HG03575 (cell line): ENCODE results near the gene NYNRIN.

Source experiments
- ATAC-seq: cut with Tn5 transposase; IDR thresholded peaks from one replicate; pipeline ENCODE4 v1.9.1; 2021; ENCODE audit not compliant: unreplicated experiment, insufficient number of reproducible peaks, low FRiP score; ENCODE audit errors: extremely low read depth

The NYNRIN gene

DNA sequence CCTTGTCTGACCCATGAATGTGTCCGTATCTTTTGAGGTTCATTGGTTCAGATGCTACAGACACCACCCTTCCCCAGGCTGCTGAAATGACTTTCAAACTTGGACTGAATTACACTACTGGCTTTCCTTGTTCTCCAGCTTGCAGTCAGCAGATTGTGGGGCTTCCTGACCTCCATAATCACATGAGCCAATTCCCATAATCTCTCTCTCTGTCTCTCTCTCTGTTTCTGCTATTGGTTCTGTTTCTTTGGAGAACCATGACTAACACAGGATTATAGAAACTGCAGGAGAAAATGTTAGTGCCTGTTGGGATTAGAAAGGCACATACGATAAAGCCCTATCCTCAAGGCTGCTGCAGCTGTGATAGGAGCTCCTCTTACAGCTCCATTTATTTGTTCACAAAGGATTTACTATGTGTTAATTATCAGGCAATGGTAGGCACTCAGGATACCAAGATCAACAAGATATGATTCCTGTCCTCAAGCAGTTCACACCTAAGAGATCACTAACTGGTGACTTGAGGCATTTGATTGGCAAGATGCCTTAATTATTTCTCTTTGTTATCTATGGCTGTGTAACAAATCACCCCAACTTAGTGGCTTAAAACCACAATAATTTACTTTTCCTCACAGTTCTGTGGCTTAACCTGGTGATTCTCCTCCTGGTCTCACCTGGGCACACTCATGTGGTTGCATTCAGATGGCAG is 10.2 kb upstream of the NYNRIN start:
- no peak for ATAC-seq

DNA sequence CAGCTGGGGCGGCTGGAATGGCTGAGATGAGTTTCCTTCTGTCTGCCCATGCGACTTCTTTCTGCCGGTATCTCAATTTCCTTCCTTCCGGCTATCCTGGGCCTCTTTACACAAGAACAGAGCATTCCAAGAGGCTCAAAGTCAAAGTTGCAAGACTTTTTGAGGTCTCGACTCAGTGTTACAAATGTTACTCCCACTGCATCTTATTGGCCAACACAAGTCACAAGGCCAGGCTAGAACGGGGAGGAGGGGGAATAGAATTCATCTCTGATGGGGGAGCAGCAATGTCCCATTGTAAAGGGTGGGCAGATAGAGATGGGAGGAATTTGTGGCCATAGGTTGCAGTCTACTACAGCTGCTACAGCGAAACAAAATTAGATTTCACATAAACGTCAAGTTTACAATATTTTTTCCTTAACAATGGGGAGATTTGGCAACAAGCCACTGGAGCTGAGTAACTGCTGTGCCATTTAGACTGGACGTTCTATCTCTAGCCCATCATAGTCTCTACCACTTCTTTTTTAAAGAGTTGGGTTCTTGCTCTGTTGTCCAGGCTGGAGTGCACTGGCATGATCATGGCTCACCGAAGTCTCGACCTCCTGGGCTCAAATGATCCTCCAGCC is 9.5 kb upstream of the NYNRIN start:
- ATAC-seq: no peak

DNA sequence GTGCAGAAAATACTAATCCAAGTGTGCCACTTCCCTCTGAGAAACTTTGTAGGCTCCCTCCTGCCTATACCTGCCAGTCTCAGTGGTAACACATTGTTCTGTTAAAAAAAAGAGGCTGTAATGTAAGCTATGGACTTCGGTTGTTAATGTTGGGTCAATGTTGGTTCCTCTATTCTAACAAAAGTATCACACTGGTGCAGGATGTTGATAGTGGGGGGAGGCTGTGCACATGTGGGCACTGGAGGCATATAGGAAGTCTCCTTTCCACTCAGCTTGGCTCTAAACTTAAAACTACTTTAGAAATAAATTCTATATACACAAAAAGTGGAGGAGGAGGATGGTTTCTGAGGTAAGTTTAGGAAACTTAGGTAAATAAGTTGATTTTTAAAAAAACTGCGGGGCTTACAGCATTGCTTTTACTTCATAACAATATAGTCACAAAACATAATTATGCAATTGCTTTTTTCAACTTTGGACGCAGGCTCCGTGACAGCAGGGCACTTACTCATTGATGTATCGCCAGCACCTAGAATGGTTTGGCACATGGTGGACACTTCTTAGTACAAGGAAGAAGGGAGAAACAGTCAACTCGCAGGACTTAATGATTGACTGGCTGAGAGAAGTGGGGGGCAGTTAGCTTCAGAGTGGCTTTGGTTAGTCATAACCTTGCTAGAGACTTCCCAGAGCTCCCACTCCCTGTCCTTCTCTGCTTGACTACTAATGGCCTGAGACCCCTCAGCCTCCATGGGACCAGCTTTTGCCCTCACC is 7.9 kb upstream of the NYNRIN start:
- ATAC-seq: no peak

DNA sequence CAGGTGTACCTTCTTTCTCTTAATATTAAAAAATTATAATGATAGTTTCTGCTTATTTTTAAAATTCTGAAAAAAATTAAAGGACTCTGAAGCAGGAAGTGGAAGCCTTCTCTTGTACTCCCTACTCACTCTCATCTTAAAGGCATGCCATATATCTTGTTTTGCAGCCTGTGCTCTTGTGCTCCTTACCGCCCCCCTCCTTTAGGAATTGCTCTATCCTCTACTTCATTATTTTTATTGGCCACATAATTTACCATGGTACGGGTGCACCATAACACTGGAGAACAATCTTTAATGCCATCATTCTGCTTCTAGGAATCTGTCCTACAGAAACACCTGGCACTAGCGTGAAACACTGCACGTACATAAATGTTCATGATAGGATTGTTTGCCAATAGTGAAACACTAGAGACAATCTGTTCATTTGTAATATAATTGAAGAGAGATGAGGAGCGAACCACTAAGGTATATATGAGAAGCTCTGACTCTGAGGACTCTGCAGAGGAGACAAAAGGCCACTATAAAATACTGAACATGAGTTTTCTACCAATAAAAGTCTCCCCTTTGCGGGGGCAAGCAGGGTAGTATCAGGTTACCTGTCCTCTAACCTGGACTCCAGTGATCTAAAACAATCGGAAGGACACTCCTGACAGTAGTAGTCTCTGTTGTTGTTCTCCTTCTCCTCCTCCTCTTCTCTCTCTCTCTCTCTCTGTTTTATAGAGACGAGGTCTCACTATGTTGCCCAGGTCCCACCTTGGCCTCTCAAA is 6.3 kb upstream of the NYNRIN start:
- ATAC-seq: no peak

DNA sequence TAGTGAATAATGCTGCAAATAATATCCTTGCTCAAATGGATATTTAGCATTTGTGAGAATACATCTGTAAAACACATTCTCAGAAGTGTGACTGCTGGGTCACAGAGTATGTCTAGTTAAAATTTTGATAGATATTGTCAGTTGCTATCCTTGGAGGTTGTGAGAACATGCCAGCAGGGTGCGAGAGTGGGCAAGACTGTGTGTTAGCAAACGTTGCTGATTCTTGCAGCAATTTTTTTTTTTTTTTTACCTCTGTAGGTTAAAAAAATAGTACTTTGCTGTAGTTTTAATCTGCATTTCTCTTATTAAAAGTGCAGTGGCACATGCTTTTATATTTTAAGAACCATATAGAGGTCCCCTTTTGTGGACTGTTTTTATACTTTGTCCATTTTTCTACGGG is 4.5 kb upstream of the NYNRIN start:
- ATAC-seq: no peak

DNA sequence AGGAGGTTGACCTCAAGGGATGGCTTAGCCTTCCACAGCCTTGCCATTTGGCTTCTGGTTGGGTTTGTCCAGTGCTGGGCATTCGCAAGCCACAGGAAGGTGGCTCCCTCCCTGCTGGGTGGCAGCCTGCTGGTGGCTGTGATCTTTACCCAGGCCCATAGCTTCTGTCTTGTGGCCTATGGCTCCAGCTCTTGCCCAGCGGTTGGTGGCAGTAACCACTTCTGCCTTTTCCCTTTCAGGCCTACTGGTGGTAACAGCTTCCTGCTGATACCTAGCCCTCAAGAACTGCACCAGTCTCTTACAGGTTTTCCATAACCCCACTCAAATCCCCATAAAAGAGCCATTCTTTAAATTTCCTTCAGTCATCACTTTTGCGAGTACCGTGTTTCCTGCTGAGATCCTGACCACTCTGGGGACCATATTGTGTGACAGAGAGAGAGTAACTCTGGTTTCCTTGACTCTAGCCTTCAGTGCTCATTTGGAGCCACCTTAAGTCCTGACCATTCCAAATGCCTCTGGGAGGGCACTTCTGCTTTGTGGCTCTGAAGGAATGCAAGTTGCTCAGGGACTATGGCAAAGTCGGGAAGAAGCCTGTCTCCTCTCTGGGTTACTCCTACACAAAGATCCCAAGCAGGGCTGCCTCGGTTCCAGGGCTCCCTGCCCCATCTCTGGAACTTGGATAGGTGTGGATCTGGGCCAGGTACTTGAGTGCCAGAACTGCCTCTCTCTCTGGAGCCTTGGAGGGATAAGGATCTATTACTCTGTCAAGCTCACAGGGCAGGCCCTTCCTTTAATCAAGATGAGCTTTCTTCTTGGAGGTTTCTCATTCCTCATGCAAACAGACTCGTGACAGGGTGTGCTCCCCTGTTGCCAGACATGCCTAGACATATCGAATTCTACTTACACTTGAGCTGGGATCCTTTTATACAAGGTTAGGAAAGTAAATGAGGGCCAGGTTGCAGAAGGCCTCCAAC is 2.9 kb upstream of the NYNRIN start:
- ATAC-seq: no peak

DNA sequence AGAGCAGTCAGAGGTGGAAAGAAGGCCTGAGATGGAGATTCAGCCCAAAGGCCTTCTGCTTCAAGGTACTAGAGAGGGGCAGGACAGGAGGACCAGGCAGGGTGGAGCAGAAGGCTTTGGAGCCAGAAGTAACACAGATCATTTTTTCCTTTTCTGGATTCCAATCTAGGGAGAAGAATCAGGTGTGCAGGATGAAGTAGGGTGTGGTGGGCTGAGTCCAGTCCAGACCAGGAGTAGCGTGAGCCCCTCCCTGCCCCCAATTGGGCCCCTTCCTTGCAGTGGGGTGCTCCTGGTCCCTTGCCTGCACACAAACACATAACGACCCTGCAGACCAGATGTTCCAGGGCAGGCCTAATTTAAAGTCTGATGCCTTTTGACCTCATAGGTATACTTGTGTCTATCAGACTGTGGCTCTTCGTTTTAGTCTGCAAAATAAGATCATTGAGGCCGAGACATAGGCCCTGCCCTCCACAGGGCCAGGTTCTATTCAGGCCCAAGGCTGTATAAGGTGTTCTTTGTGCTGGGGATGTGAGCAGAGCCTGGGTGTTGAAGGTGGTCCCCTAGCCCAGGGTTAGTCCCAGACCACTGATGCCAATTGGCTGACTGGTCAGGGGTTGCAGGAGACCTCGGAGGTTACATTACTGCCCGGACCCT is 1.0 kb upstream of the NYNRIN start:
- ATAC-seq: no peak

DNA sequence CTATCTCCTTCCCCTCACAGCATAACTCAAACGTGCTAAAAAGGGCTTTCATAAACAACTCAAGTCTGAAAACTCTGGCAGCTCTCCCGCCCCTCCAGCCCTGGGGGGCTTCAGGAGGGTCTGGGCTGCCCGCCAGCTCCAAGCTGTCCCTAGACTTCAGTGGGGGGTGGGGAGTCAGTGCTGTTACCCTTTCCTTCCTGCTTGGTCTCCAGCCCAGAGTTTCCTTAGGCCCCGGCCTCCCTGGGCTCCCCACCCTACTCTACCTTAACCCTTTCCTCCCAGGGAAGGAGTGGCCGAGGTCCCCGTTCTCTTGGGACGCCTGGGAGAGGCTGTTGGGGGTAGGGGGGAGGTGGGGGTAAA is 530 bp upstream of the NYNRIN start:
- no peak for ATAC-seq

DNA sequence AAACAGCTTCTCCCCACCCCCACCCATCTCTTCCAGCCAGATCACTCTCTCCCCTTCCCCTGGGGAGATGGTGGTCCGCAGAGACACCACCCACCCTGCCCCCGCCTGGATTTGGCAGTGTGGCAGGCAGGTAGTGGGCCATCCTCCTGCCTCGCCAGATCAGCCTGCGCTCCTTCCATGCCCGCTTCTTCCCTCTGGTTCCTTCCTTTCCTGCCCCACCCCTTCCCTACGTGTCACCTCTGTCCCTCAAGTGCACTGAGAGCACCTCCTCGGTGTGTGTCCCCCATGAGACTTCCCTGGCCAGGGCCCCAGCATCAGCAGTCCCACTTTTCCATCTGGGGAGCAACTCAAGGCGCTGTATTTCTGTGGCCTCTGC is 632 bp downstream of the NYNRIN start:
- ATAC-seq: no peak

DNA sequence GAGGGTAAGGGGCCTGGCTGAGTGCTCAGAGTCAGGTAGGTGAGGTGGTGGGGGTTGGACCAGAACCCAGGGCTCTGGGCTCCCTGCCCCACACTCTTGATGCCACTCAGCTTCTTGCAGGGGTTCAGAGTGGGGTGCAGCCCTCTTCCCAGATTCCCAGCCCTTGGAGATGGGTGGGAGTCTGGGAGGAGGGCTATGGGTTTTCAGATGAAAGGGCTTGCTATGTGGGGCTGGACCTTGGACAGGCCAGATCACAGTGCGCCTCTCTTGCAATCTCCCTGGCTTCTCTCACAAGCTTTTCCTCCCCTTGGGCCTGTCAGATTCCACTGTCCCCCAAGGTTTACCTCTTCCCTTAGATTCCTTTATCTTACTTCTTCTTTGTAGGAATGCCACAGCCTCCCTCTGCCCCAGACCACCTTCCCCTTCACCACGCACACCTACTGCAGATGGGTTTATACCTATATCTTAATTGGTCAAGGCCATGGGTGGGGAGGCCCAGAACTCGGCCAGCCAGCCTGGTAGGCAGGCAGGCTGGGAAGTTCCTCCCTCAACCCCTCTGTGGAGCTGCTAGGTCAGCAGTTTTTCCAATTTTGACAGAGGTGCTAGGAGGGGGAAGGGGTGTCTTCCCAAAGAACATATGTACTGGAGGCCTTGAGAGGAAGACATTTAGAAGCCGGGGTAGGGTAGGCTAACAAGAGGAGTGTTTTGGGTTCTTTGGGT is 1.4 kb downstream of the NYNRIN start:
- no peak for ATAC-seq

DNA sequence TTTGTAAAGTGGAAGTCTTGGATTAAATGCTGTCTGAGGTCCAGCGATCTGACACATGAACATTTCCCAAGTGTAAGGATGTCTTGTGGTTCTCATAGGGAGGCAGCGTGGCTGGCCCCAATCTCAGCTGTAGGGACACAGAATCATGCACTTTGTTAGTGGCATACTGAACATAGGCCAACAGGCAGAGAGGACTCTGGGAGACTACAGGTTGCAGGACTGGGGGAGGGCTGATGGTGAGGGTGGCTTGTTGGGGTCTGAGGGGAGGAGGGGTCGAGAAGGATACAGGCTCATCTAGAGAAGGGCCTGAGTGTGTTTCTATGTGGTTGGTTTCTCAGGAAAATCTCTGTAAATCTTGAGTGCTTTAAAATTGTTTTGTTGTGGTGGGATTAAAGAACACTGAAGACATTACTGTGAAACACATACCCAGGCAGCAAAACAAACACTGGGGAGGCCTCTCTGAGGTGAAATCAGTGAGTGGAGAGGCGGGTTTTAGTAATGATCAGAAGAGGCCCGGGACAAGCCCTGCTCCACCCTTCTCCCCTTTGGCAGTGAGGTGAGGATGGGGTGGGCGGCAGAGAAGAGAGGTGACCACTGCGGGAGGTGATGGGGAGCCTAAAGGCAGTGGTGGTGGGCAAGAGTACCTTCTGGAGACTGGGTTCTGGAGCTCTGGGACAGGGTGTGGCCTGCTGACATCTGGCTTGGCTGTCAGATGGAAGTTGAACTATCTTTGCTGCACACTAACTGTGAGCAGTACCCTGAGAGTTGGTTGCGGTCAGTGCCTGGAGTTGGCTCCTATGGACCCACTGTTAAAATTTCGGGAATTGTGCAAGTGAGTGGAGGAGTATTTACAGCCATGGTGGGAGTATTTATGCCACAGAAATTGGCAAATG is 3.3 kb downstream of the NYNRIN start:
- no peak for ATAC-seq

DNA sequence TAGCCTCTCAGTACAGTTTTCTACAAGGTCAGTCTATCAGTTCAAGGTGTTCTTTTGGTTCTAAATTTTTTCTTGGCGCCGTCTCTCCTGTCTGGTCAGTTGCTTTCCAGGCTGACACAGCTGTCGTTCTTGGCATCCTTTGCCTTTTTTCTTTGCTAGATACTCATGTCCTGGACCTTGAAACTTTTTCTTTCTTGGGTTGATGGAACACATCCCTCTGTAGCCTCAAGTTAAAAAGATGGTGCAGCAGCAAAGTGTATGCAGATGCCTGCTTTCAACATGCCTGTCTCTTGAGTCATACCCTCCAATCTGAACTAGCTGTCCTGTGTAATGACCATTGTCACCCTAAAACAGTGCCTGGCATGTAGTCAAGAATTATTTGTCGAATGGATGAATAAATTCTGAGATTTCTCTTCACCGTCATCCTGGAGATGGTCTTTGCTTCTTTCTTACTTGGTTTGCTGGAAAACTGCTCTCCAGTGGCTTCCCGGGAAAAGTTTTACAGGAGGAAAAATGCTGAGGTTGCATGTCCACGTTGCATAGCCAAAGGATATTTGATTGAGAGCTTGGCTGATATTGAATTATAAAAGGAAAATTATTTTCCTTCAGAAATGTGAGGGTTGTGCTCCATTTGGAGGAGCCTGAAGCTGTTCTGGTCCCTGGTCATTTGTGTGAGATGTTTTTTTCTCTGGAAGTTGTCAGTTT is 4.6 kb downstream of the NYNRIN start:
- ATAC-seq: no peak

DNA sequence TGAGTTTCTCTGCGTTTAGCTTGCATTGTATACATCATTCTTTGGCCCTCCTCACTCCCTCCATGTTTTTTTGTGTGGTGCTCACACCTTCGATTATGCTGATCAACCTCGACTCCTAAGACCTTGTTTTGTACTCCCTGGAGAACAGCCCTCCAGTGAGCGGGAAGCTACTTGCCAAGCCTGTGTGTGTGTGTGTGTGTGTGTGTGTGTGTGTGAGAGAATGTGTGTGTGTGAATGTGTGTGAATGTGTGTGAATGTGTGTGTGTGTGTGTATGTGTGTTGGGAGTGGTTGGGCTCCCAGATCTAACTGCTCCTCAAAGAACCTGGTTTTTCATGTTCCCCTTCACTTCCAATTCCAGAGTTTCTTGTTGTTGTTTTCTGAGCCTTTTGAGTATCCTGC is 6.0 kb downstream of the NYNRIN start:
- no peak for ATAC-seq

DNA sequence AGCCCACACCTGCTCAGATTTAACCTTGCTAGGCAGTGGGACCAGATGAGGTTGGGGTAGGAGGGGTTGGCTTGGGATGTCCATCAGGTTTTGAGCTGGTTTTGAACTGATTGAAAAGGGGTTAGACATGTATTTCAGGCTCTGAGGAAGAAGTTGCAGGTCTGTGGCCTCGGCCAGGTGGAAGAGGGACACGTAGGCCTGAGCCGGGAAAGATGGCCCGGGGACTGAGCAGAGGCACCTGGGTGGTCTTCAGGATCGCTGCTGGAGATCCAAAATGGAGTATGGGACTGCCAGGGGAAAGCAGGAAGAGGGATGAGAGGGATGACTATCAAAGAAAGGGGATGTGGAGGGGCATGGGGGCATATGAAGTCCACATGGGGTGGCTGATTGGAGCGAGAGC is 7.6 kb downstream of the NYNRIN start:
- no peak for ATAC-seq

DNA sequence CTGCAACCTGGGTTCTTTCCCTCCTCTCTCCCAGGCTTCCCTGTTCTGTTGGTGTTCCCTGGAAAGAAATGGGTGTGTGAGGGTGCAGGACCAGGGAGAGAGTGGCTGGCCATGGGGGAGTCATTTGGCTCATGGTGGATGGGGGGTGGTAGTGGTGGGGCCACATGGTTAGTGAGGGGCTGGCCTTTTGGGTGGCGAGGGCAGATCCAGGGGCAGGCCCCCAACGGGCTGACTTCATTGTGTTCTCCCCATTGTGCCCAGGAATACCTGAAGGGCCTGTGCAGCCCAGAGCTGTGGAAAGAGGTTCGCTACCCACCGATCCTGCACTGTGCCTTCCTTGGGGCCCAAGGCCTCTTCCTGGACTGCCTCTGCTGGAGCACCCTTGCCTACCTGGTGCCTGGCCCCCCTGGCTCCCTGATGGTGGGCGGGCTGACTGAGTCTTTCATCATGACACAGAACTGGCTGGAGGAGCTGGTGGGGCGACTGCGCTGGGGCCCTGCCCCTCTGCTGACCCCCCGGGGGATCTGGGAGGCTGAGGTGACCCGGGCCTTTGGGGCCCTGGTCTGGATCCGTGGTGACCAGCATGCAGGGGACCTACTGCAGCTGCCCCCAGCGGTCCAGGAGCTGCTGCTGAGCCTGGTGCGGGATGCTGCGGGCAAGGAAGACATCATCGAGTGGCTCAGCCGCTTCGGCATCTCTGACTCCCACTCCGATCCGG is 9.0 kb downstream of the NYNRIN start:
- ATAC-seq: no peak

DNA sequence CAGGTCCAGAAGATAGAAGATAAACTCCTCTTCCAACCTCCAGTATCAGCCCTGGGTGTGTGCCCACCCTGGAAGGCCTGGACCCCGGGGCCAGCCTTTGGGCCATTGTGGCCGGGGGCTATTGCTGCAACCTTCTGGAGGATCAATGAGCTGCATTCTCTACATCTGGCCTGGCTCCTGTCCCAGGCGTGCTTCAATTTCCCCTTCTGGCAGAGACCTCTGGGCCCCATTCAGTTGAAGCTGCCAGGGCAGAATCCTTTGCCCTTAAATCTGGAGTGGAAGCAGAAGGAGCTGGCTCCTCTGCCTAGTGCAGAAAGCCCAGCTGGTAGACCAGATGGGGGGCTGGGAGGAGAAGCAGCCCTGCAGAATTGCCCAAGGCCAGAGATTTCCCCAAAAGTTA is 10.0 kb downstream of the NYNRIN start:
- ATAC-seq: no peak
